ENCODE results near the gene SORCS1. TPM values are rescaled to one million over a fixed set of nuclear protein-coding genes. Genes with fewer than 3 reads are reported as not detected.

SORCS1 gene
- total and polyA plus RNA-seq, 4 donors = 1.4 to 3.8 TPM; not detected in 2

DNA sequence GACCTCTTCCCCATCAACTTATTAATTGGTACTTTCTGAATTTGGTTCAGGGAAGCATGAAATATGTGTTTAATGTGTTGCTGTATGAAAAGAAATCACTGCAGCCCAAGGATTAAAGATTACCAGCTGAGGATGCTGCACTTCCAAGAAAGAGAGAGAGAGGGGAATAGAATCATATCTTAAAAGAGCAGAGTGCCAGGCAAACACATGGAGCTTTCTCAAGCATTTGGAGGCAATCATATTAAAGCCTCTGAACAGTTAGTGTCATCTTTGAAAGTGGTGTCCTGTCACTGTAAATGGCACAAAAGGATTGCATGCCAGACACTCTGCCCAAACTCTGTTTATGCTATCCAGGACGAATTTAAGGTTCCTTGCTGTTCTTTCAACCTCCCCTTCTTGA is 386.7 kb downstream of the SORCS1 start:
- no peaks in the 10 kb centered on the region for H3K36me3 ChIP-seq (ENCODE audit: control insufficient read depth in 1 of 2, insufficient read depth in 2 of 2, low read length in 1 of 2)
- ATAC-seq (ENCODE audit: low FRiP score) = no peak
- 31 to 38% methylated on average over 1 of the region's 1 CpG for WGBS, 2 donors
- H3K9me3 ChIP-seq (ENCODE audit: control insufficient read depth, low read length) = peaks cover 1% of the 10 kb centered on the region
- no peak overlapping the region for H3K4me3 ChIP-seq (ENCODE audit: low read length in 2 of 2)
- no peaks in the 10 kb centered on the region for H3K4me1 ChIP-seq (ENCODE audit: control insufficient read depth in 1 of 2, insufficient read depth in 2 of 2, low read length in 2 of 2)
- H3K27me3 ChIP-seq (ENCODE audit: control insufficient read depth in 1 of 2, insufficient read depth in 2 of 2, low read length in 1 of 2) = peaks cover 0 to 4% of the 10 kb centered on the region in 2 donors
- no peak for DNase-seq
- intact Hi-C loops (cut with DNase I) = no loop called here
- no peak overlapping the region for H3K27ac ChIP-seq (ENCODE audit: low read depth in 1 of 2, low read length in 2 of 2)

DNA sequence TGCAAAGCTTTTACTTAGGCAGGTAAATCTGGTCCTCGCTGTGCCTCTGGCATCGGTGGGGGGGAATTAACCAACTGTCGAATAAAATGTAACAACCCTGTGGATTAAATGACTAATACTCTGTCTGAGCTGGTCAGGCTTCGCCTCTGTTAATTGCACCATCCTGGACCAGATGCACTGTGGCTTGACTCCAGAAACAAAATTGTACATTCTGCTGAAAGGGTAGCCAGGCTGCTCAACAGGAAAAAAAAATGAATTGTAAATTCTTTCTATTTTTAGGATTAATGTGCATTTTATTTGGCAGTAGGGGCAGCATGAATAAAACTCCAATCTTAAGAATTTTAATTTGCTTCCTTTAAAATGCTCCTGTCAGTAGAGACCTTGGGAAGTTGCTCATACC is 389.4 kb downstream of the SORCS1 start:
- intact Hi-C loops (cut with DNase I) = no loop called here
- peaks cover 0 to 4% of the 10 kb centered on the region in 2 donors for H3K27me3 ChIP-seq (ENCODE audit: control insufficient read depth in 1 of 2, insufficient read depth in 2 of 2, low read length in 1 of 2)
- 53 to 60% methylated on average over 4 of the region's 4 CpGs for WGBS, 2 donors
- DNase-seq (no peak), ATAC-seq (ENCODE audit: low FRiP score) (no peak)
- H3K4me1 ChIP-seq (ENCODE audit: control insufficient read depth in 1 of 2, insufficient read depth in 2 of 2, low read length in 2 of 2) = no peaks in the 10 kb centered on the region
- H3K4me3 ChIP-seq (ENCODE audit: low read length in 2 of 2) = no peak overlapping the region
- H3K9me3 ChIP-seq (ENCODE audit: control insufficient read depth, low read length) = peaks cover 1% of the 10 kb centered on the region
- H3K36me3 ChIP-seq (ENCODE audit: control insufficient read depth in 1 of 2, insufficient read depth in 2 of 2, low read length in 1 of 2) = no peaks in the 10 kb centered on the region
- H3K27ac ChIP-seq (ENCODE audit: low read depth in 1 of 2, low read length in 2 of 2) = no peak overlapping the region

DNA sequence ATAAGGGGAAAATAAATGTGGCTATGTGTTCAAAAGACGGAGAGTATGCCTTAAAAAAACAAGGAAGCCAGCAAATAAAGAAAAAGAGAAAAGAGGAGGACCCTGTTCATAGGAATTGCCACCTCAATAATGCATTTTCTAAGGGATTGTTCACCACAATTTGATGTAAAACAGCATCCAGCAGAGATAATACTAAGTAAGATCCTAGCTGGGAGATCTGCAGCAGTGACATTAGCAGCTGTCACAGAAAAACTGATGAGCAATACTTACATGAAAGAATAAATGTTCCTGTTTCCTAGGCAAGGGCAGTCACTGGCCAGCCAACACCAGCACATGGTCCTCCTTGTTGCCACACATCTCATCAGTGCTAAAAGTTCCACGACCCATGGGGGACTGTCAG is 391.5 kb downstream of the SORCS1 start:
- no peaks in the 10 kb centered on the region for H3K36me3 ChIP-seq (ENCODE audit: control insufficient read depth in 1 of 2, insufficient read depth in 2 of 2, low read length in 1 of 2)
- no peaks in the 10 kb centered on the region for H3K4me1 ChIP-seq (ENCODE audit: control insufficient read depth in 1 of 2, insufficient read depth in 2 of 2, low read length in 2 of 2)
- H3K27ac ChIP-seq (ENCODE audit: low read depth in 1 of 2, low read length in 2 of 2) = no peak overlapping the region
- H3K27me3 ChIP-seq (ENCODE audit: control insufficient read depth in 1 of 2, insufficient read depth in 2 of 2, low read length in 1 of 2) = peaks cover 0 to 4% of the 10 kb centered on the region in 2 donors
- DNase-seq (no peak), ATAC-seq (ENCODE audit: low FRiP score) (no peak)
- H3K9me3 ChIP-seq (ENCODE audit: control insufficient read depth, low read length) = no peaks in the 10 kb centered on the region
- H3K4me3 ChIP-seq (ENCODE audit: low read length in 2 of 2) = no peak overlapping the region
- intact Hi-C loops (cut with DNase I) = no loop called here
- 35 to 36% methylated on average over 2 of the region's 2 CpGs for WGBS, 2 donors

DNA sequence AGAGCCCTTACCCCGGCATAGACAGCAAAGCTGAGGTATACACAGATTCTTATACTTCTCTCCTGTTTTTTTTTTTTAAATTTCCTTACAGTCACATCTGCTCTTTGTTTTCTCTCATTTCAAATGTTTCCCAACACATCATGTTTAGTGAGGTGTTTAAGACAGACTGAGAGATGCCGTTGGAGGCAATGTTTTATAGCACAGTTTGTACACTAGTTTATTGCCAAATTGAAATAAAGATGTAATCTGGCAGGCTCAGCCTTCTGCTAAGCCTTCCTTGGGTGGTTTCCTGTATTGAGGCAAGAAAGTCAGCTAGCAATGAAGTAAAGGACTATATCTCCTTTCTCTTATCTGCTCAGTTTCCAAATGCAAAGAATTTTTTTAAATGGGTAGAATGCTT is 393.4 kb downstream of the SORCS1 start:
- ATAC-seq (ENCODE audit: low FRiP score) = no peak
- no peaks in the 10 kb centered on the region for H3K4me1 ChIP-seq (ENCODE audit: control insufficient read depth in 1 of 2, insufficient read depth in 2 of 2, low read length in 2 of 2)
- 63% methylated on average over 2 of the region's 2 CpGs for WGBS, 2 donors
- H3K4me3 ChIP-seq (ENCODE audit: low read length in 2 of 2) = no peak overlapping the region
- no peak for DNase-seq
- H3K27me3 ChIP-seq (ENCODE audit: control insufficient read depth in 1 of 2, insufficient read depth in 2 of 2, low read length in 1 of 2) = peaks cover 0 to 2% of the 10 kb centered on the region in 2 donors
- H3K27ac ChIP-seq (ENCODE audit: low read depth in 1 of 2, low read length in 2 of 2) = no peak overlapping the region
- H3K36me3 ChIP-seq (ENCODE audit: control insufficient read depth in 1 of 2, insufficient read depth in 2 of 2, low read length in 1 of 2) = no peaks in the 10 kb centered on the region
- intact Hi-C loops (cut with DNase I) = no loop called here
- H3K9me3 ChIP-seq (ENCODE audit: control insufficient read depth, low read length) = peaks cover 3% of the 10 kb centered on the region

DNA sequence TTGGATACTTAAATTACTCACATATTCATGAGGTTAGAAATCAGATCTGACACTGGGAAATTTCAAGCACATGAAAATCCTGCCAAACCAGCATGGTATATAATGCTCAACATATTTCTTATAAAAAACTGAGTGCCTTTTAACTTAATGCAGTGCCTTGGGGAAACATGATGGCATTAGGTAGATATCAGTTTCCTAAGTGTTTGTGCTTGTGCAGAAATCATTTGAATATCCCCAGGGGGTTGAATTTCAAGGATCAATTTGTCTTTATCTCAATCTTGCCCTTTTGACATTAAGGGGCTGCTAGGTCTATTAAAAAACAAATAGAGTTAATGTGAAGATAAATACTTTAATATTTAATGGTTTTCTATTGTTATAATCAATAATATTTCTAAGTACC is 396.3 kb downstream of the SORCS1 start:
- ATAC-seq (ENCODE audit: low FRiP score) = no peak
- no peaks in the 10 kb centered on the region for H3K36me3 ChIP-seq (ENCODE audit: control insufficient read depth in 1 of 2, insufficient read depth in 2 of 2, low read length in 1 of 2)
- intact Hi-C loops (cut with DNase I) = no loop called here

GRCh38 chr10:106765928-106766327 is 398.6 kb downstream of the SORCS1 start:
- 47 to 61% methylated on average over 7 of the region's 7 CpGs for WGBS, 2 donors
- Histone ChIP-seq H3K27me3 (ENCODE audit: control insufficient read depth in 1 of 2, insufficient read depth in 2 of 2, low read length in 1 of 2) (no peaks in the 10 kb centered on the region), H3K9me3 (ENCODE audit: control insufficient read depth, low read length) (peaks cover 3% of the 10 kb centered on the region), H3K4me3 (ENCODE audit: low read length in 2 of 2) (no peak overlapping the region), H3K36me3 (ENCODE audit: control insufficient read depth in 1 of 2, insufficient read depth in 2 of 2, low read length in 1 of 2) (no peaks in the 10 kb centered on the region), H3K4me1 (ENCODE audit: control insufficient read depth in 1 of 2, insufficient read depth in 2 of 2, low read length in 2 of 2) (no peaks in the 10 kb centered on the region), H3K27ac (ENCODE audit: low read depth in 1 of 2, low read length in 2 of 2) (no peak overlapping the region)
- intact Hi-C loops (cut with DNase I) = no loop called here
- DNase-seq (no peak), ATAC-seq (ENCODE audit: low FRiP score) (no peak)

More for the DNA sequence above, 396.3 kb downstream of the SORCS1 start:
- Histone ChIP-seq H3K9me3 (ENCODE audit: control insufficient read depth, low read length) (peaks cover 3% of the 10 kb centered on the region), H3K27me3 (ENCODE audit: control insufficient read depth in 1 of 2, insufficient read depth in 2 of 2, low read length in 1 of 2) (peaks cover 0 to 2% of the 10 kb centered on the region in 2 donors), H3K27ac (ENCODE audit: low read depth in 1 of 2, low read length in 2 of 2) (no peak overlapping the region), H3K4me3 (ENCODE audit: low read length in 2 of 2) (no peak overlapping the region), H3K4me1 (ENCODE audit: control insufficient read depth in 1 of 2, insufficient read depth in 2 of 2, low read length in 2 of 2) (no peaks in the 10 kb centered on the region)
- no peak for DNase-seq

DNA sequence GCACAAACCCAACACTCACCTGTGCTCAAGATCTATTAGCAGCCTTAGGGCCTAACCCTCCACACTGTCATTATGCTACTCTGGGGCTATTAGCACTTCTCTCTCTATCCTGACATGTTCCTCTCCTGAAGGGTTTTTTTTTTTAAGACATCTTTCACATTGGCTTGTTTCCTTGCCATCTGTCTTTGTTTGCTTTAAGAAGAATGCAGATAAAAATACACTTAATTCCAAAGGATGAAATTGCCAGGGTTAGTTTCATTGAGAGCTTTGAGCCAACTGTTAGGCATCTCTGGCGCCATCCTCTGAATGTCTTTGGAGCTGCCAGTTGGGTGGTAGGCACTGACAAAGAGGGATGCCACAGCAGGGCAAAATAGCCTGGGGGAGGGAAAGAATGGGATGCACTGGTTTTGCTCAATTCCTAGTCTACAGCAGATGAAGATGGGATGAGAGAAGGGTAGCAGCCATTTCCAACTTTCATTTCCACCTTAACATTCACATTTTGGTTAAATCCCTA is 399.2 kb downstream of the SORCS1 start:
- Histone ChIP-seq H3K27me3 (ENCODE audit: control insufficient read depth in 1 of 2, insufficient read depth in 2 of 2, low read length in 1 of 2) (no peaks in the 10 kb centered on the region), H3K27ac (ENCODE audit: low read depth in 1 of 2, low read length in 2 of 2) (no peak overlapping the region), H3K9me3 (ENCODE audit: control insufficient read depth, low read length) (peaks cover 3% of the 10 kb centered on the region), H3K4me3 (ENCODE audit: low read length in 2 of 2) (no peak overlapping the region), H3K4me1 (ENCODE audit: control insufficient read depth in 1 of 2, insufficient read depth in 2 of 2, low read length in 2 of 2) (no peaks in the 10 kb centered on the region), H3K36me3 (ENCODE audit: control insufficient read depth in 1 of 2, insufficient read depth in 2 of 2, low read length in 1 of 2) (no peaks in the 10 kb centered on the region)
- ATAC-seq (ENCODE audit: low FRiP score) (no peak), DNase-seq (no peak)
- intact Hi-C loops (cut with DNase I) = no loop called here
- 78 to 82% methylated on average over 1 of the region's 1 CpG for WGBS, 2 donors

DNA sequence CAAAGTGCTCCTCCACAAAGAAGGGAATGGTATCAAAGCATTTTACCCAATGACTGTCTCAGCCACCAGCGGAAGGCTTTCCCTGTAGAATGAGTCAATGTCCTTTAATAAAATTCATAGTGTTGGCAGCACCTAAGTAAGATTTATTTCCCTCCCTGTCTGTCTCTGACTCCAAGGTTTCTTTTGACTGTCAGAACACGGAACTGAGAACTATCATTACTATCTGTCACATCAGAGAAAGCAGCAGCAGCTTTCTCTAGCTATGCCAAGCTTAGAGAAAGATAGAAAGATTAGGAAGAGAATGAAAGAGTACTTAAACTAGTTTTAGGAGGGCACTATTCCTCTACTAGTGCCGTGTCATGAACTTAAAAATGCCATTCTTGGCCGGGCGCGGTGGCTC is 400.1 kb downstream of the SORCS1 start:
- ATAC-seq (ENCODE audit: low FRiP score) (no peak), DNase-seq (no peak)
- H3K9me3 ChIP-seq (ENCODE audit: control insufficient read depth, low read length) = peaks cover 3% of the 10 kb centered on the region
- no peak overlapping the region for H3K4me3 ChIP-seq (ENCODE audit: low read length in 2 of 2)
- 81% methylated on average over 6 of the region's 6 CpGs for WGBS, 2 donors
- H3K36me3 ChIP-seq (ENCODE audit: control insufficient read depth in 1 of 2, insufficient read depth in 2 of 2, low read length in 1 of 2) = no peaks in the 10 kb centered on the region
- H3K27ac ChIP-seq (ENCODE audit: low read depth in 1 of 2, low read length in 2 of 2) = no peak overlapping the region
- no peaks in the 10 kb centered on the region for H3K4me1 ChIP-seq (ENCODE audit: control insufficient read depth in 1 of 2, insufficient read depth in 2 of 2, low read length in 2 of 2)
- intact Hi-C loops (cut with DNase I) = no loop called here
- no peaks in the 10 kb centered on the region for H3K27me3 ChIP-seq (ENCODE audit: control insufficient read depth in 1 of 2, insufficient read depth in 2 of 2, low read length in 1 of 2)

- Histone ChIP-seq H3K4me1 (ENCODE audit: control insufficient read depth in 1 of 2, insufficient read depth in 2 of 2, low read length in 2 of 2) (no peaks in the 10 kb centered on the region), H3K27me3 (ENCODE audit: control insufficient read depth in 1 of 2, insufficient read depth in 2 of 2, low read length in 1 of 2) (no peaks in the 10 kb centered on the region), H3K27ac (ENCODE audit: low read depth in 1 of 2, low read length in 2 of 2) (no peak overlapping the region), H3K9me3 (ENCODE audit: control insufficient read depth, low read length) (peaks cover 2% of the 10 kb centered on the region), H3K4me3 (ENCODE audit: low read length in 2 of 2) (no peak overlapping the region), H3K36me3 (ENCODE audit: control insufficient read depth in 1 of 2, insufficient read depth in 2 of 2, low read length in 1 of 2) (no peaks in the 10 kb centered on the region)
- DNase-seq (no peak), ATAC-seq (ENCODE audit: low FRiP score) (no peak)
- intact Hi-C loops (cut with DNase I) = no loop called here
- 59 to 69% methylated on average over 4 of the region's 4 CpGs for WGBS, 2 donors
Measured at GRCh38 chr10:106761906-106762305, 402.6 kb downstream of the SORCS1 start.
